Fibroblast of mammary gland (primary cell): ENCODE measurements around the gene ATN1.

Experiments
- DNase-seq: peaks from one replicate; pipeline ENCODE4 v3.0.0-alpha.2; 2010; ENCODE audit warnings: low read depth
- H3K4me3 ChIP-seq: 2 replicates; pipeline ENCODE4 v1.5.1; 2011; ENCODE audit warnings: low read depth, mild to moderate bottlenecking, low read length, moderate library complexity; ENCODE audit not compliant: control insufficient read depth
- CTCF ChIP-seq: conservative IDR thresholded peaks from 2 replicates; pipeline ENCODE4 v1.5.1; 2011; ENCODE audit warnings: low read depth, low read length, inconsistent platforms; ENCODE audit not compliant: control insufficient read depth, insufficient read depth

Gene ATN1

GRCh38 chr12:6943389-6943721 is 15.6 kb downstream of the ATN1 start:
- peak; percentile 95 for DNase-seq
- no peak for TF ChIP-seq CTCF
- peak overlapping the region; percentile 82 for H3K4me3 ChIP-seq

GRCh38 chr12:6943722-6944380 is 16.1 kb downstream of the ATN1 start, which contains the start of the genes C12orf57 and RNU7-1:
Gene C12orf57, plus strand, starts transcription at chr12:6944022. Its CDS starts 100 bp downstream, at chr12:6944122.
Gene RNU7-1, plus strand, starts transcription at chr12:6943816.
- peak within 1 kb of the TSS; percentile 82 for H3K4me3 ChIP-seq
- peak; percentile 93 for DNase-seq
- no peak for TF ChIP-seq CTCF

GRCh38 chr12:6944381-6945186 is 16.8 kb downstream of the ATN1 start:
- DNase-seq, result peak; percentile 91
- TF ChIP-seq CTCF, result peak; percentile 84
- peak overlapping the region; percentile 82 for H3K4me3 ChIP-seq

- no peak for DNase-seq
- H3K4me3 ChIP-seq, result no peak overlapping the region
- TF ChIP-seq CTCF, result no peak
Observed at GRCh38 chr12:6945613-6946012, 17.9 kb downstream of the ATN1 start.

GRCh38 chr12:6946033-6946919 is 18.5 kb downstream of the ATN1 start:
- H3K4me3 ChIP-seq, result no peak overlapping the region
- no peak for TF ChIP-seq CTCF
- DNase-seq, result no peak

- DNase-seq, result no peak
- H3K4me3 ChIP-seq, result no peak overlapping the region
- TF ChIP-seq CTCF, result no peak
Observed at GRCh38 chr12:6946920-6947374, 19.2 kb downstream of the ATN1 start.
